ENCODE measurements around the gene GNAO1.

The GNAO1 gene

DNA sequence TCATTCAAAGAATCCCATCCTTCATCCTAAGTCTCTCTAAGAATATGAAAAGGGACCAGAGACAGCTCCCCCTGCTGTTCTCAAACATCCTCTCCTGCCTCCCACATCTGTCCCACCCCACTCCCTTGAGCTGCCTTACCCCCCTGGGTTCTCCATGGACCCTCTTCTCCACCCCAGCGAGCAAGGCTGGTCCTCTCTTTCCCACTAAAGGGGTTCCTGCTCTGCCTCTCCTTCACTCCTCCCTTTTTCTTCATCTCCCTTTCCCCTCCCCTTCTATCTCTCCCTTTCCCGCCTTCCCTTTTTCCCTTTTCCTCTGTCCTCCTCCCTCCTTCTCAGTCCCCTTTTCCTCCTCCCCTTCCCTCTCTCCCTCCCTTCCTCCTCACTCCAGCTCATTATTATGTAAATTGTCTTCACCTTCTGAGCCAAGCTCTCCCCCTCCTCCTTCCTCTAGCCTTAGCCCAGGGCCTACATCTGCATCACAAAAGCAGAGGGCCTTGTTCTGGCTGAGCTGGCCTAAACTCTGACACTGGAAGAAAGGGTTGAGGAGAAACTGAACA is 90.0 kb downstream of the GNAO1 start:
- Histone ChIP-seq H3K9ac (ENCODE audit: low read length) (no peak overlapping the region), H3F3A (ENCODE audit: insufficient read depth, low read length) (no peaks in the 10 kb centered on the region), H3K4me3 (ENCODE audit: low read length) (no peak overlapping the region), H3K4me1 (ENCODE audit: low read length) (no peaks in the 10 kb centered on the region), H3K9me2 (replicated peaks; ENCODE audit: insufficient read depth, low read length) (no peaks in the 10 kb centered on the region), H3K27me3 (replicated peaks; ENCODE audit: insufficient read depth, low read length) (no peaks in the 10 kb centered on the region), H3K4me2 (ENCODE audit: low read depth, low read length) (no peak overlapping the region), H3K9me3 (replicated peaks; ENCODE audit: insufficient read depth, low read length) (no peaks in the 10 kb centered on the region), H2AFZ (ENCODE audit: low read length) (no peak overlapping the region), H4K20me1 (ENCODE audit: insufficient read depth, low read length) (no peaks in the 10 kb centered on the region), H3K36me3 (replicated peaks; ENCODE audit: insufficient read depth, low read length) (no peaks in the 10 kb centered on the region), H3K79me2 (ENCODE audit: low read length) (no peaks in the 10 kb centered on the region), H3K27ac (ENCODE audit: low read length) (no peak overlapping the region)
- no peak for DNase-seq
- TF ChIP-seq, protein P1, sequence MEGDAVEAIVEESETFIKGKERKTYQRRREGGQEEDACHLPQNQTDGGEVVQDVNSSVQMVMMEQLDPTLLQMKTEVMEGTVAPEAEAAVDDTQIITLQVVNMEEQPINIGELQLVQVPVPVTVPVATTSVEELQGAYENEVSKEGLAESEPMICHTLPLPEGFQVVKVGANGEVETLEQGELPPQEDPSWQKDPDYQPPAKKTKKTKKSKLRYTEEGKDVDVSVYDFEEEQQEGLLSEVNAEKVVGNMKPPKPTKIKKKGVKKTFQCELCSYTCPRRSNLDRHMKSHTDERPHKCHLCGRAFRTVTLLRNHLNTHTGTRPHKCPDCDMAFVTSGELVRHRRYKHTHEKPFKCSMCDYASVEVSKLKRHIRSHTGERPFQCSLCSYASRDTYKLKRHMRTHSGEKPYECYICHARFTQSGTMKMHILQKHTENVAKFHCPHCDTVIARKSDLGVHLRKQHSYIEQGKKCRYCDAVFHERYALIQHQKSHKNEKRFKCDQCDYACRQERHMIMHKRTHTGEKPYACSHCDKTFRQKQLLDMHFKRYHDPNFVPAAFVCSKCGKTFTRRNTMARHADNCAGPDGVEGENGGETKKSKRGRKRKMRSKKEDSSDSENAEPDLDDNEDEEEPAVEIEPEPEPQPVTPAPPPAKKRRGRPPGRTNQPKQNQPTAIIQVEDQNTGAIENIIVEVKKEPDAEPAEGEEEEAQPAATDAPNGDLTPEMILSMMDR (IDR thresholded peaks at IDR 0.05; ENCODE audit: low read length), result no peak
- TF ChIP-seq EZH2 (optimal IDR thresholded peaks at IDR 0.05; ENCODE audit: low read depth, low read length) (no peak), EZH2phosphoT487 (IDR thresholded peaks at IDR 0.05; ENCODE audit: low read length) (no peak)

DNA sequence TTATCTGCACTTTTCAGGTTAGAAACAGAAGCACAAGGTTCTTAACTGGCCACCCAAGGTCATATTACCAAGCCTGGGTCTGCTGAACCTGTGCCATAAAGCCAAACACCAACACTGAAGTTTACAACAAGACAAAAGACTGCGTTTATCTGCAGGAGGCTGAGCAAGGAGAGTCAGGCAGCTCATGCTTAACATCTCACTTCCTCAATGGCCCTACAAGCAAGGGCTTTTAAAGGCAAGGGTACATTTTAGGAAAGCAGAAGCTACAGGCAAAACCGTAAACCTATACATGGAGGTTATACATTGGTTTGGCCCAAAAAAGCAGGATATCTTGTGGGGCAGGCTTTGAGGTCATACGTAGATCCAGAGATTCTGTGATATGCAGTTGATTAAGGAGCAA is 91.2 kb downstream of the GNAO1 start:
- no peak for DNase-seq
- Histone ChIP-seq H3K4me3 (ENCODE audit: low read length) (no peak overlapping the region), H4K20me1 (ENCODE audit: insufficient read depth, low read length) (no peaks in the 10 kb centered on the region), H3F3A (ENCODE audit: insufficient read depth, low read length) (no peaks in the 10 kb centered on the region), H3K4me1 (ENCODE audit: low read length) (no peaks in the 10 kb centered on the region), H3K9ac (ENCODE audit: low read length) (no peak overlapping the region), H3K27ac (ENCODE audit: low read length) (no peak overlapping the region), H3K79me2 (ENCODE audit: low read length) (no peaks in the 10 kb centered on the region), H3K27me3 (replicated peaks; ENCODE audit: insufficient read depth, low read length) (no peaks in the 10 kb centered on the region), H3K4me2 (ENCODE audit: low read depth, low read length) (no peak overlapping the region), H2AFZ (ENCODE audit: low read length) (no peak overlapping the region), H3K9me3 (replicated peaks; ENCODE audit: insufficient read depth, low read length) (no peaks in the 10 kb centered on the region), H3K9me2 (replicated peaks; ENCODE audit: insufficient read depth, low read length) (no peaks in the 10 kb centered on the region), H3K36me3 (replicated peaks; ENCODE audit: insufficient read depth, low read length) (no peaks in the 10 kb centered on the region)
- TF ChIP-seq, protein P1 (IDR thresholded peaks at IDR 0.05; ENCODE audit: low read length), result no peak
- TF ChIP-seq EZH2phosphoT487 (IDR thresholded peaks at IDR 0.05; ENCODE audit: low read length), result no peak
- no peak for TF ChIP-seq EZH2 (optimal IDR thresholded peaks at IDR 0.05; ENCODE audit: low read depth, low read length)

DNA sequence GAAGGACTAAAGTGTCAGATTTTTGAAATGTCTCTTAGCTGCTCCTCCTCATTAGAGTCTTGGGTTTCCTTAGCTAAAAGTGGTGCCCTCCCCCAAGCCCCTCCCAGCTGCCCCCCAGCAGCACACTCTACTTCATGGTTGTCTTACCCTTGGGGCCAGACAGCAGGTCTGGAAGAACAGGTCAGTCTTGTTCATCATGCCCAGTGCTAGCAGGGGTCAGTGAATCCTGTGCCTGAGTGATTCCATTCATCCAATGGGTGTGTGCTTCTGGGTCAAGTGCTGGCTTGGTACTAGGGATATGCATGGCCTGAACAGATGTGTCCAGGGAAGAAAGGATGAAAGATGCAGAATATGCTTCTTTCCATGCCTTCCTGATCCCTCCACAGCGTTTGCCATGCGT is 93.2 kb downstream of the GNAO1 start:
- Histone ChIP-seq H3K4me2 (ENCODE audit: low read depth, low read length) (no peak overlapping the region), H3K27me3 (replicated peaks; ENCODE audit: insufficient read depth, low read length) (no peaks in the 10 kb centered on the region), H3K4me1 (ENCODE audit: low read length) (no peaks in the 10 kb centered on the region), H3K9me2 (replicated peaks; ENCODE audit: insufficient read depth, low read length) (no peaks in the 10 kb centered on the region), H3F3A (ENCODE audit: insufficient read depth, low read length) (no peaks in the 10 kb centered on the region), H3K79me2 (ENCODE audit: low read length) (no peaks in the 10 kb centered on the region), H3K27ac (ENCODE audit: low read length) (no peak overlapping the region), H3K36me3 (replicated peaks; ENCODE audit: insufficient read depth, low read length) (no peaks in the 10 kb centered on the region), H4K20me1 (ENCODE audit: insufficient read depth, low read length) (no peaks in the 10 kb centered on the region), H3K9ac (ENCODE audit: low read length) (no peak overlapping the region), H3K9me3 (replicated peaks; ENCODE audit: insufficient read depth, low read length) (no peaks in the 10 kb centered on the region), H3K4me3 (ENCODE audit: low read length) (no peak overlapping the region), H2AFZ (ENCODE audit: low read length) (no peak overlapping the region)
- TF ChIP-seq, protein P1 (IDR thresholded peaks at IDR 0.05; ENCODE audit: low read length), result no peak
- TF ChIP-seq EZH2 (optimal IDR thresholded peaks at IDR 0.05; ENCODE audit: low read depth, low read length) (no peak), EZH2phosphoT487 (IDR thresholded peaks at IDR 0.05; ENCODE audit: low read length) (no peak)
- no peak for DNase-seq

All from MM.1S (cell line).